Measurements from ENCODE around the gene CFAP68. TPM values are rescaled to one million over a fixed set of nuclear protein-coding genes. Genes with fewer than 3 reads are reported as not detected.
A peak's percentile ranks its signal among the peaks of the same experiment; 100 is the strongest.

CFAP68 gene
- total and polyA plus RNA-seq, 10 of the 15 experiments (the other 5 are each of a cell fraction or from before 2014, with no cell fraction given) = 35.7 to 84.4 (median 64.1) TPM

- TSS peak; percentile 61 for BruUV-seq (replicated peaks)
- peak within 1 kb of the TSS; percentile 93 for H2AFZ ChIP-seq (ENCODE audit: control insufficient read depth, low read depth, low read length)
- H4K20me1 ChIP-seq (ENCODE audit: control insufficient read depth, insufficient read depth) = no peaks in the 10 kb centered on the region
- H3K4me2 ChIP-seq (ENCODE audit: control insufficient read depth, insufficient read depth) = peak within 1 kb of the TSS; percentile 91
- peak within 1 kb of the TSS; percentile 72 for H3K27ac ChIP-seq (ENCODE audit: control insufficient read depth, insufficient read depth)
- WGBS (ENCODE audit: insufficient coverage, insufficient replicate concordance, low lambda C conversion rate, missing lambda C conversion rate) = under 1% methylated on average over 51 of the region's 51 CpGs
- ChIA-PET CTCF (interaction anchor here (0.6 to 3.2 kb wide), 20 partner anchors 7 to 409 kb away, joined by 3 to 21 read pairs (median 4); partner anchors contain the start of genes CFAP68, FDXACB1 and SIK2), SMC1A (ENCODE audit: uncharacterized antibody, unreplicated experiment) (interaction anchor here (0.8 to 3.2 kb wide), 14 partner anchors 9 to 356 kb away, joined by 3 to 14 read pairs (median 4); no protein-coding TSS in a partner anchor), POLR2A (interaction anchor here (0.6 to 1.4 kb wide), 14 partner anchors 9 to 1553 kb away, joined by 3 to 12 read pairs (median 4); no protein-coding TSS in a partner anchor), RAD21 (ENCODE audit: unreplicated experiment) (interaction anchor here (0.6 to 2.5 kb wide), 22 partner anchors 9 to 764 kb away, joined by 3 to 13 read pairs (median 3); partner anchors contain the start of gene CFAP68)
- H3K4me1 ChIP-seq (ENCODE audit: control insufficient read depth, insufficient read depth, low read length) = peaks cover 4% of the 10 kb centered on the region; the same call in 1 of the 2 replicates
- DNase-seq (ENCODE audit: low read depth, low spot score) (peak; percentile 56), ATAC-seq (peak; percentile 96), FAIRE-seq (no peak)
- H3K9me3 ChIP-seq (replicated peaks; ENCODE audit: control insufficient read depth, insufficient read depth, low read length) = no peaks in the 10 kb centered on the region
- intact Hi-C loops (cut with micrococcal nuclease; ENCODE audit: unreplicated experiment) = loop anchor here (10.0 kb wide), 1 partner anchor 354 kb away; the partner anchor contains the start of gene PTS
- H3K4me3 ChIP-seq = peak within 1 kb of the TSS; percentile 79
- H3K9ac ChIP-seq (ENCODE audit: control insufficient read depth, insufficient read depth, low read length) = peak within 1 kb of the TSS; percentile 64
- in situ Hi-C loops (cut with MboI) = no loop called here
- peaks cover 10% of the 10 kb centered on the region for H3K79me2 ChIP-seq (ENCODE audit: control insufficient read depth, insufficient read depth, low read length)
- peaks cover 0 to 10% of the 10 kb centered on the region in 2 experiments; a peak in 1 of 4 replicates for H3K36me3 ChIP-seq (ENCODE audit: control insufficient read depth in 2 of 2, insufficient read depth in 2 of 2, low read length in 1 of 2)
- H3K27me3 ChIP-seq (replicated peaks in 1 of 2; ENCODE audit: control insufficient read depth in 2 of 2, insufficient read depth in 2 of 2, low read length in 1 of 2) = no peaks in the 10 kb centered on the region
- TF ChIP-seq RCOR1 (conservative IDR thresholded peaks at IDR 0.05; ENCODE audit: low read depth, low read length) (no peak), PML (IDR thresholded peaks at IDR 0.05; ENCODE audit: low read length) (0 out of 2 replicates have a peak, but pooled peaks have one; percentile 48), ZSCAN29 (IDR thresholded peaks at IDR 0.05) (no peak), POLR2A (IDR thresholded peaks at IDR 0.05; ENCODE audit: low read depth, low read length) (peak; percentile 81), ZBTB33 (IDR thresholded peaks at IDR 0.05) (no peak), NFIC (IDR thresholded peaks at IDR 0.05; ENCODE audit: low read depth, low read length) (no peak), ATF3 (IDR thresholded peaks at IDR 0.05; ENCODE audit: borderline replicate concordance, extremely low read depth, low read depth, low read length) (no peak), FOS (IDR thresholded peaks at IDR 0.05; ENCODE audit: borderline replicate concordance, extremely low read depth, insufficient read length) (no peak), RBBP5 (conservative IDR thresholded peaks at IDR 0.05) (no peak), SIX5 (IDR thresholded peaks at IDR 0.05; ENCODE audit: low read depth, low read length, severe bottlenecking) (peak; percentile 32), TBL1XR1 (IDR thresholded peaks at IDR 0.05; ENCODE audit: low read depth, low read length) (no peak), ZNF274 (IDR thresholded peaks at IDR 0.05; ENCODE audit: insufficient read depth, insufficient read length) (no peak), TCF3 (IDR thresholded peaks at IDR 0.05; ENCODE audit: borderline replicate concordance, insufficient read depth, low read depth, low read length) (no peak), ZNF687 (IDR thresholded peaks at IDR 0.05) (peak; percentile 74; the same call in 1 of the 2 replicates), IKZF2 (IDR thresholded peaks at IDR 0.05) (peak in 1 of 2 experiments; percentile 42; a peak in 2 of 4 replicates), CREB1 (IDR thresholded peaks at IDR 0.05; ENCODE audit: low read depth) (peak; percentile 58; the same call in 1 of the 2 replicates), TCF7 (IDR thresholded peaks at IDR 0.05; ENCODE audit: borderline replicate concordance) (no peak; the same call in 1 of the 2 replicates), SMAD1 (IDR thresholded peaks at IDR 0.05; ENCODE audit: low read depth, partially characterized antibody) (no peak)
These were observed 8.3 kb upstream of the CFAP68 start, which contains the start of gene ALG9 for GRCh38 chr11:111870886-111871692. TSS of gene ALG9 (minus strand) at chr11:111871581. CDS start at chr11:111871482, 99 bp downstream.
